GM18858 (cell line): ENCODE results near the gene SNCAIP.
A peak's percentile ranks its signal among the peaks of the same experiment; 100 is the strongest.

Experiments
- ATAC-seq: cut with Tn5 transposase; IDR thresholded peaks from one replicate; pipeline ENCODE4 v1.9.1; 2021; ENCODE audit not compliant: unreplicated experiment

SNCAIP gene

GRCh38 chr5:122421374-122422079 lies 109.5 kb downstream of the SNCAIP start:
- peak; percentile 87 for ATAC-seq

- no peak for ATAC-seq
Measured at GRCh38 chr5:122423221-122423620, 111.2 kb downstream of the SNCAIP start.

GRCh38 chr5:122424132-122424531 lies 112.1 kb downstream of the SNCAIP start:
- ATAC-seq: no peak

GRCh38 chr5:122426301-122426700 lies 114.3 kb downstream of the SNCAIP start:
- ATAC-seq: no peak

- no peak for ATAC-seq
Measured at GRCh38 chr5:122427621-122428020, 115.6 kb downstream of the SNCAIP start.

- ATAC-seq: no peak
Measured at GRCh38 chr5:122429545-122430318, 117.7 kb downstream of the SNCAIP start.

- no peak for ATAC-seq
Measured at GRCh38 chr5:122430319-122430586, 118.2 kb downstream of the SNCAIP start.

- no peak for ATAC-seq
Measured at GRCh38 chr5:122431298-122431697, 119.3 kb downstream of the SNCAIP start.

GRCh38 chr5:122434205-122434970 lies 122.4 kb downstream of the SNCAIP start:
- ATAC-seq: no peak

- ATAC-seq: no peak
Measured at GRCh38 chr5:122435234-122435633, 123.2 kb downstream of the SNCAIP start.

- ATAC-seq: no peak
Measured at GRCh38 chr5:122435761-122436160, 123.7 kb downstream of the SNCAIP start.

GRCh38 chr5:122436615-122437014 lies 124.6 kb downstream of the SNCAIP start:
- no peak for ATAC-seq

- ATAC-seq: no peak
Measured at GRCh38 chr5:122439645-122440044, 127.6 kb downstream of the SNCAIP start.

- ATAC-seq: peak; percentile 89
Measured at GRCh38 chr5:122442938-122443337, 130.9 kb downstream of the SNCAIP start.

- ATAC-seq: no peak
Measured at GRCh38 chr5:122444411-122444810, 132.4 kb downstream of the SNCAIP start.

GRCh38 chr5:122445070-122445469 lies 133.0 kb downstream of the SNCAIP start:
- ATAC-seq: no peak

- no peak for ATAC-seq
Measured at GRCh38 chr5:122447072-122447471, 135.0 kb downstream of the SNCAIP start.

GRCh38 chr5:122447879-122448278 lies 135.8 kb downstream of the SNCAIP start:
- no peak for ATAC-seq

GRCh38 chr5:122454541-122454940 lies 142.5 kb downstream of the SNCAIP start:
- ATAC-seq: no peak

GRCh38 chr5:122455939-122456338 lies 143.9 kb downstream of the SNCAIP start:
- ATAC-seq: no peak

- ATAC-seq: no peak
Measured at GRCh38 chr5:122457178-122457826, 145.3 kb downstream of the SNCAIP start.
